ENCODE data around the gene MEAF6. TPM values are rescaled to one million over a fixed set of nuclear protein-coding genes. Genes with fewer than 3 reads are reported as not detected.

MEAF6 gene
- total RNA-seq, 2 donors from 2014 or later, result 50.4 to 51.7 TPM

GRCh38 chr1:37464443-37464842 lies 50.1 kb downstream of the MEAF6 start:
- Mint-ChIP-seq H3K36me3 (ENCODE audit: low read depth) (no peaks in the 10 kb centered on the region), H3K4me3 (no peak overlapping the region), H3K27ac (no peak overlapping the region), H3K4me1 (peaks cover 1% of the 10 kb centered on the region), H3K27me3 (ENCODE audit: insufficient read depth) (no peaks in the 10 kb centered on the region), H3K9me3 (no peaks in the 10 kb centered on the region)
- no peak overlapping the region for H3K4me3 ChIP-seq (ENCODE audit: low read length)
- H3K9ac ChIP-seq (ENCODE audit: extremely low read depth, low read length, poor library complexity, severe bottlenecking), result no peak overlapping the region
- no peaks in the 10 kb centered on the region for H3K9me3 ChIP-seq (ENCODE audit: control insufficient read depth, low read length)
- TF ChIP-seq, protein P1, sequence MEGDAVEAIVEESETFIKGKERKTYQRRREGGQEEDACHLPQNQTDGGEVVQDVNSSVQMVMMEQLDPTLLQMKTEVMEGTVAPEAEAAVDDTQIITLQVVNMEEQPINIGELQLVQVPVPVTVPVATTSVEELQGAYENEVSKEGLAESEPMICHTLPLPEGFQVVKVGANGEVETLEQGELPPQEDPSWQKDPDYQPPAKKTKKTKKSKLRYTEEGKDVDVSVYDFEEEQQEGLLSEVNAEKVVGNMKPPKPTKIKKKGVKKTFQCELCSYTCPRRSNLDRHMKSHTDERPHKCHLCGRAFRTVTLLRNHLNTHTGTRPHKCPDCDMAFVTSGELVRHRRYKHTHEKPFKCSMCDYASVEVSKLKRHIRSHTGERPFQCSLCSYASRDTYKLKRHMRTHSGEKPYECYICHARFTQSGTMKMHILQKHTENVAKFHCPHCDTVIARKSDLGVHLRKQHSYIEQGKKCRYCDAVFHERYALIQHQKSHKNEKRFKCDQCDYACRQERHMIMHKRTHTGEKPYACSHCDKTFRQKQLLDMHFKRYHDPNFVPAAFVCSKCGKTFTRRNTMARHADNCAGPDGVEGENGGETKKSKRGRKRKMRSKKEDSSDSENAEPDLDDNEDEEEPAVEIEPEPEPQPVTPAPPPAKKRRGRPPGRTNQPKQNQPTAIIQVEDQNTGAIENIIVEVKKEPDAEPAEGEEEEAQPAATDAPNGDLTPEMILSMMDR (conservative IDR thresholded peaks at IDR 0.05), result no peak
- 94 to 97% methylated on average over 2 of the region's 2 CpGs for WGBS, 2 experiments (ENCODE audit: insufficient coverage in 1 of 2, insufficient read length in 1 of 2)
- H3K27me3 ChIP-seq (ENCODE audit: control insufficient read depth, insufficient read depth, low read length, poor library complexity, severe bottlenecking), result no peaks in the 10 kb centered on the region
- DNase-seq, result no peak
- no peaks in the 10 kb centered on the region for H3K4me1 ChIP-seq (ENCODE audit: control insufficient read depth, insufficient read depth, low read length)
- no peak overlapping the region for H3K27ac ChIP-seq (ENCODE audit: low read depth, low read length)
- H3K36me3 ChIP-seq (ENCODE audit: control insufficient read depth, insufficient read depth, low read length), result no peaks in the 10 kb centered on the region

- Mint-ChIP-seq H3K27ac (no peak overlapping the region), H3K27me3 (ENCODE audit: insufficient read depth) (no peaks in the 10 kb centered on the region), H3K9me3 (no peaks in the 10 kb centered on the region), H3K36me3 (ENCODE audit: low read depth) (no peaks in the 10 kb centered on the region), H3K4me1 (peaks cover 1% of the 10 kb centered on the region), H3K4me3 (no peak overlapping the region)
- WGBS, 2 experiments (ENCODE audit: insufficient coverage in 1 of 2, insufficient read length in 1 of 2), result 90 to 100% methylated on average over 6 to 8 of the region's 9 CpGs
- H3K4me1 ChIP-seq (ENCODE audit: control insufficient read depth, insufficient read depth, low read length), result no peaks in the 10 kb centered on the region
- H3K36me3 ChIP-seq (ENCODE audit: control insufficient read depth, insufficient read depth, low read length), result no peaks in the 10 kb centered on the region
- H3K27ac ChIP-seq (ENCODE audit: low read depth, low read length), result no peak overlapping the region
- H3K4me3 ChIP-seq (ENCODE audit: low read length), result no peak overlapping the region
- no peaks in the 10 kb centered on the region for H3K9me3 ChIP-seq (ENCODE audit: control insufficient read depth, low read length)
- DNase-seq, result no peak
- TF ChIP-seq, protein P1 (conservative IDR thresholded peaks at IDR 0.05), result no peak
- no peaks in the 10 kb centered on the region for H3K27me3 ChIP-seq (ENCODE audit: control insufficient read depth, insufficient read depth, low read length, poor library complexity, severe bottlenecking)
- no peak overlapping the region for H3K9ac ChIP-seq (ENCODE audit: extremely low read depth, low read length, poor library complexity, severe bottlenecking)
Measured at GRCh38 chr1:37461698-37462436, 52.7 kb downstream of the MEAF6 start.

- TF ChIP-seq, protein P1 (conservative IDR thresholded peaks at IDR 0.05), result peak; percentile 53
- no peak for DNase-seq
- Histone ChIP-seq H3K27ac (ENCODE audit: low read depth, low read length) (no peak overlapping the region), H3K36me3 (ENCODE audit: control insufficient read depth, insufficient read depth, low read length) (no peaks in the 10 kb centered on the region), H3K4me1 (ENCODE audit: control insufficient read depth, insufficient read depth, low read length) (no peaks in the 10 kb centered on the region), H3K4me3 (ENCODE audit: low read length) (no peak overlapping the region), H3K9ac (ENCODE audit: extremely low read depth, low read length, poor library complexity, severe bottlenecking) (no peak overlapping the region), H3K27me3 (ENCODE audit: control insufficient read depth, insufficient read depth, low read length, poor library complexity, severe bottlenecking) (no peaks in the 10 kb centered on the region), H3K9me3 (ENCODE audit: control insufficient read depth, low read length) (no peaks in the 10 kb centered on the region)
- peak overlapping the region; percentile 64 for H3K27ac Mint-ChIP-seq
- H3K27me3 Mint-ChIP-seq (ENCODE audit: insufficient read depth), result no peaks in the 10 kb centered on the region
- H3K4me3 Mint-ChIP-seq, result no peak overlapping the region
- H3K36me3 Mint-ChIP-seq (ENCODE audit: low read depth), result no peaks in the 10 kb centered on the region
- no peaks in the 10 kb centered on the region for H3K4me1 Mint-ChIP-seq
- no peaks in the 10 kb centered on the region for H3K9me3 Mint-ChIP-seq
- WGBS, 2 experiments (ENCODE audit: insufficient coverage in 1 of 2, insufficient read length in 1 of 2), result 60 to 93% methylated on average over 2 to 3 of the region's 3 CpGs
Measured at GRCh38 chr1:37458551-37458950, 56.0 kb downstream of the MEAF6 start.

Data from endodermal cell (in vitro differentiated cells).